GM10248 (cell line): ENCODE measurements around the gene TECPR1.

Experiments
- CTCF ChIA-PET: fragments of 300-600 bp; sonication (Branson Sonifier 250); formaldehyde crosslinking; extraction: SDS; loops from one replicate; lab custom pipeline; 2021; ENCODE audit warnings: antibody characterized with exemption; lab: Yijun Ruan, JAX
- POLR2A ChIA-PET: fragments of 350-650 bp; sonication (Branson Sonifier 250); formaldehyde crosslinking; extraction: SDS; loops from one replicate; lab custom pipeline; 2020; ENCODE audit warnings: antibody characterized with exemption; lab: Yijun Ruan, JAX
- DNase-seq: peaks from one replicate; pipeline ENCODE4 v3.0.0; 2012; ENCODE audit errors: extremely low spot score
- CTCF ChIP-seq: IDR thresholded peaks from 2 replicates; pipeline ENCODE4 v1.5.1; 2012; ENCODE audit warnings: mild to moderate bottlenecking, low read depth; ENCODE audit errors: extremely low read depth, missing control alignments, control extremely low read depth

TECPR1 gene

GRCh38 chr7:98281757-98282606 is 29.9 kb upstream of the TECPR1 start:
- DNase-seq: no peak
- ChIA-PET POLR2A (interaction anchor here (0.6 kb wide), 1 partner anchor 11 kb away, joined by 6 read pairs; no protein-coding TSS in a partner anchor), CTCF (interaction anchor here (2.1 kb wide), 1 partner anchor 12 kb away, joined by 8 read pairs; no protein-coding TSS in a partner anchor)
- no peak for TF ChIP-seq CTCF

- TF ChIP-seq CTCF: no peak
- DNase-seq: peak; percentile 98
- ChIA-PET POLR2A (interaction anchor here (0.5 to 0.8 kb wide), 3 partner anchors 15 to 97 kb away, joined by 3 read pairs; no protein-coding TSS in a partner anchor), CTCF (interaction anchor here (0.9 kb wide), 1 partner anchor 23 kb away, joined by 3 read pairs; no protein-coding TSS in a partner anchor)
Measured at GRCh38 chr7:98280791-98281756, 29.0 kb upstream of the TECPR1 start, which contains the start of gene BRI3. BRI3 (plus strand) TSS chr7:98281686; CDS start chr7:98281796, 110 bp downstream.

- DNase-seq: no peak
- ChIA-PET CTCF (interaction anchor here (0.9 kb wide), 1 partner anchor 22 kb away, joined by 3 read pairs; no protein-coding TSS in a partner anchor), POLR2A (interaction anchor here (0.5 to 0.8 kb wide), 3 partner anchors 14 to 98 kb away, joined by 3 read pairs; no protein-coding TSS in a partner anchor)
- TF ChIP-seq CTCF: no peak
Measured at GRCh38 chr7:98280296-98280695, 28.3 kb upstream of the TECPR1 start.

GRCh38 chr7:98278936-98279335 is 26.9 kb upstream of the TECPR1 start:
- CTCF ChIA-PET: interaction anchor here (1.1 kb wide), 1 partner anchor 10 kb away, joined by 3 read pairs; no protein-coding TSS in a partner anchor
- POLR2A ChIA-PET: no interaction called here
- no peak for TF ChIP-seq CTCF
- DNase-seq: no peak

GRCh38 chr7:98278408-98278807 is 26.4 kb upstream of the TECPR1 start:
- no peak for TF ChIP-seq CTCF
- no peak for DNase-seq
- CTCF ChIA-PET: no interaction called here
- POLR2A ChIA-PET: no interaction called here

GRCh38 chr7:98276241-98276761 is 24.3 kb upstream of the TECPR1 start:
- no peak for TF ChIP-seq CTCF
- ChIA-PET CTCF (interaction anchor here (1.4 kb wide), 1 partner anchor 9 kb away, joined by 3 read pairs; no protein-coding TSS in a partner anchor), POLR2A (no interaction called here)
- no peak for DNase-seq
